Coronary artery (tissue), 2 donors: ENCODE results near the gene ZDHHC6.

ENCODE experiments used
- DNase-seq: peaks from one replicate; pipeline ENCODE4 v3.0.0-alpha.2; 2017; ENCODE audit warnings: low spot score
- H3K27ac ChIP-seq, 2 donors: fragments of 200-600 bp; sonication (generic); one replicate each; pipeline ENCODE4 v1.5.1; 2016 to 2019
- H3K4me3 ChIP-seq: fragments of 200-600 bp; sonication (generic); 2 replicates; pipeline ENCODE4 v1.5.1; 2016; ENCODE audit warnings: mild to moderate bottlenecking, moderate library complexity
- TF ChIP-seq, protein P1 (sequence below): fragments of 200-600 bp; sonication (generic); IDR thresholded peaks from one replicate; pipeline ENCODE4 v1.5.1; 2019; ENCODE audit warnings: antibody characterized with exemption

Gene ZDHHC6

DNA sequence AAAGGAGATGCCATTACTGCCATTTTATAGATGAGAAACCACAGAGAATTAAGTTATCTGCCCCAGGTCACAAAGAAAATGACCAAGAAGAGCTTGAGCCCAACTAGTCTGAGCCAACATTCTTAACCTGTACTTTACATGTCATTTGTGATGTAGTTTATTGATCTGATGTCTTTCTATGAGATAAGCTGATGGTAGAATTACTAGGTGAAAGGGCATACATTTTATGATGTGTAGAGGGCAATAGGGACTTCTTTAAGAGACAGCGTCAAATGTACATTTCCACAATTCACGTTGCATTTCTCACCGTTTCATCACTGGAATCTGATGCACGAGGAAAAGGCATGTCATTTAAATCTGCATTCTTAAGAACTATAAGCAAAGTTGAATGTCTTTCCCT, 61.5 kb downstream of the ZDHHC6 start:
- DNase-seq, result no peak
- TF ChIP-seq, protein P1, sequence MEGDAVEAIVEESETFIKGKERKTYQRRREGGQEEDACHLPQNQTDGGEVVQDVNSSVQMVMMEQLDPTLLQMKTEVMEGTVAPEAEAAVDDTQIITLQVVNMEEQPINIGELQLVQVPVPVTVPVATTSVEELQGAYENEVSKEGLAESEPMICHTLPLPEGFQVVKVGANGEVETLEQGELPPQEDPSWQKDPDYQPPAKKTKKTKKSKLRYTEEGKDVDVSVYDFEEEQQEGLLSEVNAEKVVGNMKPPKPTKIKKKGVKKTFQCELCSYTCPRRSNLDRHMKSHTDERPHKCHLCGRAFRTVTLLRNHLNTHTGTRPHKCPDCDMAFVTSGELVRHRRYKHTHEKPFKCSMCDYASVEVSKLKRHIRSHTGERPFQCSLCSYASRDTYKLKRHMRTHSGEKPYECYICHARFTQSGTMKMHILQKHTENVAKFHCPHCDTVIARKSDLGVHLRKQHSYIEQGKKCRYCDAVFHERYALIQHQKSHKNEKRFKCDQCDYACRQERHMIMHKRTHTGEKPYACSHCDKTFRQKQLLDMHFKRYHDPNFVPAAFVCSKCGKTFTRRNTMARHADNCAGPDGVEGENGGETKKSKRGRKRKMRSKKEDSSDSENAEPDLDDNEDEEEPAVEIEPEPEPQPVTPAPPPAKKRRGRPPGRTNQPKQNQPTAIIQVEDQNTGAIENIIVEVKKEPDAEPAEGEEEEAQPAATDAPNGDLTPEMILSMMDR, result no peak
- Histone ChIP-seq H3K27ac (no peak overlapping the region), H3K4me3 (no peak overlapping the region)

DNA sequence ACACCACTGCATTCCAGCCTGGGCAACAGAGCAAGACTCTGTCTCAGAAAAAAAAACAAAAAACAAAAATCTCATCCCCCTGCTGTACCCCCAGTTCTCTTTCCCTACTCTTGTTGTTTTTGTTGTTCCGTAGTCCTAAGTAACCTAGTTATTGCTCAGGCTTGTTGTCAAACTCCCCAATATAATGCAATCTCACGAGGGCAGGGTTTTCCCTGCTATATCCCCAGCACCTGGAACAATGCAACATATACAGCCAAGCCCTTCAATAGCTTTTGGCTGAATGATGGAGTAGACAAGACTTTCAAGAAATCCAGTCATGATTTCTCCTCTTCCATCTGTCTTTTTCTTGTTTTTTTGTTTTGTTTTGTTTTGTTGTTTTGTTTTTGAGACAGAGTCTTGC, 62.6 kb downstream of the ZDHHC6 start:
- DNase-seq, result no peak
- TF ChIP-seq, protein P1, result no peak

DNA sequence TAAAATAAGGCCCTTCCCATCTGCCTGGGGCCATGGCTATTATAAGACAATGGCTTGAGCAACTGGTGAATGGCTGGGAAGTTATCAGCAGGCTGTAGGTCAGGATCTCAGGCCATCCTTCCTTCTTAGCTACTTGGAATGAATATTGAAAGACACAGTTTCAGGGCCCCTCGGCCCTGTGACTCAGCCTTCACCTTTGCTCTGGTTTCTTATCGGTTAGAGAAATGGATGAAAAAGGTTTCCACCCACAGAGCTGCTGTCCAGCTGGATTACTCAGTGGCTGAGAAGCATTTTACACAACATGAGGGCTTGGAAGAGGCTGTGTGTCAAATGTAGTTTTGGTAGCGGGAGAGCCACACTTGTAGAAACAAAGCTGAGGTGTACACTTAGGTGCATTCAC, 63.4 kb downstream of the ZDHHC6 start:
- TF ChIP-seq, protein P1, result no peak

More for the DNA sequence above, 62.6 kb downstream of the ZDHHC6 start:
- Histone ChIP-seq H3K27ac (no peak overlapping the region), H3K4me3 (no peak overlapping the region)

DNA sequence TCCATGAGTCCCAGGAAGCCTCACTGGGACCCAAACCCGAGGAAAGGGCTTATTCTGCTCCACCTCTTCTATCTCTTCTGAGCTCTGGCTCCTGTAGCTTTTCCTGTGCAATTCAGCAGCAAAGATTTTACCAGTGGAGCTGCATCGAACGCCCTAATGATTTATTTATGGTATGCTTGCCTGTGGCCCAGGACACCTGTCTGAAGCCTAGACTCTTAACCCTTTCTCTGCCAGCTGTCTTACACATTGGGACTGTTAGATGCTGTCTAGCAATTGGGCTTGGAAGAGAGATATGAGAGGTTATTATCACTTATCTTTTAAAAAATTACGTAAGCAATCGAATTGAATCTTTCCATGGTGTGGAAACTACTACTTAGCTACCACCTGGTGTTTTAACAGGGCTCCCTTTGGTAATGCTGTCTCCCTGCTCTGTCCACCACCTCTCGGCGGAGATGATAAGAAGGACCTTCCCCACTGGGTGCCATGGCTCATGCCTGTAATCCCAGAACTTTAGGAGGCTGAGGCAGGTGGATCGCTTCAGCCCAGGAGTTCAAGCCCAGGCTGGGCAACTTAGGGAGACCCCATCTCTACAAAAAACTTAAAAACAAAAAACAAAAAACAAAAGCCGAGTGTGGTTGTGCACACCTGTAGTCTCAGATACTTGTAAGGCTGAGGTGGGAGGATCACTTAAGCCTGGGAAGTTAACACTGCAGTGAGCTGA, 64.0 kb downstream of the ZDHHC6 start:
- Histone ChIP-seq H3K4me3 (no peak overlapping the region), H3K27ac (no peak overlapping the region)
- no peak for DNase-seq
- TF ChIP-seq, protein P1, result no peak

More for the DNA sequence above, 63.4 kb downstream of the ZDHHC6 start:
- DNase-seq, result peak; percentile 71
- Histone ChIP-seq H3K4me3 (no peak overlapping the region), H3K27ac (no peak overlapping the region)
